Measurements from ENCODE around the gene KCNAB1.

The KCNAB1 gene

DNA sequence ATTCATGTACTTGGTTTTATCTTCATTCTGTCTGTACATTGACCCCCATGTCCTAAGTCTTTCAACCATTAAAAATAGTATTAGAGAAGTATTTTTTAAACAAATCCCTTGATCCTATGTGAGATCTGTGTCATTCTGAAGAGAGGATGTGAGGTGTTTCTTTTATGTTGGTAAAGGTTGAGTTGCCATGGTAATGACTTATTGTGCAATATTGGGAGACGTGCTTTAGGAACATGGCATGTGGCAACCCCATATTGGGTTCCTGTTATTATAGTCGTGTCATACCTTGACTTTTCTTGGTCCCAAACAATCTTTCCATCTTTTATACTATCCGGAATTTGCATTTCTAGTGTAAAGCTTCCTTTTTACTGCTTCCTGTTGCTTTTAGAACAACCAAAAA is 203.1 kb downstream of the KCNAB1 start:
- no peak for DNase-seq (ENCODE audit: low spot score)

GRCh38 chr3:156330415-156330814 is 210.0 kb downstream of the KCNAB1 start:
- DNase-seq (ENCODE audit: low spot score) = no peak

DNA sequence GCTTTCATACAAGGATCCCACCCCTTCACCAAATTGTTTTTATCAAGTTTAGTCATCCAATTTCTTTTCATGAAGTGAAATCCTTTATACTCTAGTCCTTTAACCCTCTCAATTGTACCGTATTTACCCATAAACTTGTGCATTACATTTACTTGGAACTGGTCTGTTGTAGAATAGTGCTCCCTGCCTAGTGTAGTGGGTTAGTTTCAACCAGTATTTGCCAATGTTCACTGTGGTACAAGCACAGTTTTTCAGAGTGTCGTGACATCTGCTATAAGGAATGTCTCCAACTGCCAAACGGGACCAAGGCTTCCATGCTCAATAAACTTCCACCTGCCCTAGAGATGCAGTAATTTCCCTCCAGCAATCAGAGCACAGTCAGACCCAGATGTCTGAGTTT is 211.9 kb downstream of the KCNAB1 start:
- no peak for DNase-seq (ENCODE audit: low spot score)

DNA sequence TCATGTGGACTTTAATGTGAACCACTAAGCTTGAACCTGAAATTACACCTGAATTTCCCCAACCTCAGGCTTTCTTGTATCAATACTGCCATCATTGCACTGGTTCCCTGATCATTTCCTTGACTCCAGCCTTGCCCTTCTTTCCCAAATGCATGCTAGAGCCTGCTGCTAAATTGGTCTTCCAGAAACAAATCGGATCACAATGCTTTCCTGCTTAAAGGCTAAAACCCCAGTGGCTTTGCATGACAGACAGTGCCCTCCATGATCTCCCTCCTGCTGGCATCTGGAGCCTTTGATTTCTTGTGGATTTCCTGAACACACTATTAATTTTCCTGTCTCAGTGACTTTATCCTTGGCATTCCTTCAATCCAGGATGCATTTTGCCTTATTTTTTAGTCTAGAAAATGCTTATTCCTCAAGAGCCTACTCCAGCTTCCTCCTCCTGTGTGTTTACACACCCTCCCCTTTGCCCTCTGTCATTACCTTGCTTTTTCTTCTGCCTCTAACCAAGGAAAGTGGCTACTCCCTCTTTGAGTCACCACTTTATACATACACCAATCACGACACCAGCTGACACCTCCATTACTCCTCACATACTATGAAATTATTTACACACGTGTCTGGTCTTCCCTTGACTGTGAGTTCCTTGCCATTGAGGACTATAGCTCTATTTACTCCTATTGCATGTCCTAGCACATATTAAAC is 214.6 kb downstream of the KCNAB1 start:
- DNase-seq (ENCODE audit: low spot score) = no peak

GRCh38 chr3:156339491-156339890 is 219.1 kb downstream of the KCNAB1 start:
- no peak for DNase-seq (ENCODE audit: low spot score)

DNA sequence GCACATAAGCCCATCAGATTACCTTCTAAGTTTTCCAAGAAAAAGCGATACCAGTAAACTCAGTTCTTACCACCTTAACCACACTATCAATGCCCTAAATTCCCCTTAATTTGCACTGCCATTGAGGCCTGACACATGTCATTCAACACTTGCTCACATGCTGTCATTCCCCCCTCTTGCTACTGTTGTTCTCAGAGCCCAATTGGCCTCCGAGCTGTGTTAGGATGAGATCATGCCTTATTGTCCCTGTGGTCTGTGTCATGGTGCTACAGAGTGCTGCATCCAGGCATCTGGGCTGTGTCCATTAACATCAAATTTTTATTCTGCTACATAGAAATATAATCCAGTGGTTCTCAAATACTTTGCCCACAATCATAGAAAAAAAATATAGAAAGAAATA is 221.0 kb downstream of the KCNAB1 start:
- no peak for DNase-seq (ENCODE audit: low spot score)

GRCh38 chr3:156341831-156342416 is 221.5 kb downstream of the KCNAB1 start:
- DNase-seq (ENCODE audit: low spot score) = no peak

DNA sequence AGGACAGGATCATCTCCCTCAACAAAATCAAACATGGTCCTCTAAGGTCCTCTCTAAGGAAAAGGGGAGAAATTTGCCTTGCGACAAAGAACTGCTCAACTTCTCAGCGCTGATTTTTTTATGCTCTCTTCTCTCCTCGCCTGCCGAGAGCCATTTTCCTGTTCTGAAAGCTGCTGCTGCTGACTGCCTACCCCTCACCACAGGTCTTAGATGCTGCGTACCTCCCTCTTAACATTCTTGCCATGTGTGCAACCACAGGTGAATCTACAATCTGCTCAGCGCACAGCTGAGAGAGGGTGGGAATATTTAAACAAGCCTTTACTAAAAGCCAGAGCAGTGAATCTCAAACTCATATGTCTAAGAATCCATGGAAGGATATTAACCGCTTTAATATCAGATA is 223.8 kb downstream of the KCNAB1 start:
- no peak for DNase-seq (ENCODE audit: low spot score)

- DNase-seq (ENCODE audit: low spot score) = no peak
Observed at GRCh38 chr3:156349111-156349510, 228.7 kb downstream of the KCNAB1 start.

GRCh38 chr3:156349978-156350377 is 229.6 kb downstream of the KCNAB1 start:
- DNase-seq (ENCODE audit: low spot score) = no peak

GRCh38 chr3:156350781-156351180 is 230.4 kb downstream of the KCNAB1 start:
- DNase-seq (ENCODE audit: low spot score) = no peak

DNA sequence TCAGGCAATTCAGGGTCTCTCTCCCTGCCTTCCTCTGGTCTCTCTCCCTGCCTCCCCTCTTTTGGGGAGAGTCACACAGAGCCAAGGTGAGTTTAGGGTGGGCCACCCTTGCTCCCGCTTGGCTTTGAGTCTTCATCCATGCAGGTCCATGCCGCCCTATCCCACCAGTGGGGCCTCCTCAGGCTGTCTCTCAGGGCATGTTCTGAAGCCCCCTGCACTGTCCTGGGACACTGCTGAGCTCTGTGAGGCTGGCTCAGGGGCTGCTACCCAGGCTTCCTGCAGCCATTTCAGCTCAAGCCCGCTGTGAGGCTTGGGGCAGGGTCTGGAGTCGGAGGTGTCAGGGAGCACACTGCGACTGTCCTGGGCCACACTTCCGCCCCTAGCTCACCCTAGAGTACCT is 231.4 kb downstream of the KCNAB1 start:
- no peak for DNase-seq (ENCODE audit: low spot score)

DNA sequence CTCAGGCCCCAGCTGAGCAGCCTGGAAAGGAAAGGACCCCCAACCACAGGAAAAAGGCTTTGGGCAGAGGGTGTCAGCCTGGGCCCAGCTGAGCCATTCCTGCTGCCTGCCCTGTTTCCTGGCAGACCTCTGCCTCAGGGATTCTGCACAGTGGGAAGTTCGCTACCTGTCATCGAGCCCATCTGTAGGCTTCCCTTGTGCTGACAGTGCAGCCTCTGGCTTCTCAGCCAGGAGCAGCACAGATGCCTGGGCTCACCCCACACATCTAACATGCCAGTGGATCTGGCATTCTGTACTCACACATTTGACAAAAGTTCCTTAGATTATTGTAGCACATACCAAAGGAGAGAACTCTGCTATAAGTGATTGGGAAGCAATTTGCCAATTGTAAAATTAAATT is 232.3 kb downstream of the KCNAB1 start:
- no peak for DNase-seq (ENCODE audit: low spot score)

GRCh38 chr3:156353563-156353962 is 233.2 kb downstream of the KCNAB1 start:
- no peak for DNase-seq (ENCODE audit: low spot score)

DNA sequence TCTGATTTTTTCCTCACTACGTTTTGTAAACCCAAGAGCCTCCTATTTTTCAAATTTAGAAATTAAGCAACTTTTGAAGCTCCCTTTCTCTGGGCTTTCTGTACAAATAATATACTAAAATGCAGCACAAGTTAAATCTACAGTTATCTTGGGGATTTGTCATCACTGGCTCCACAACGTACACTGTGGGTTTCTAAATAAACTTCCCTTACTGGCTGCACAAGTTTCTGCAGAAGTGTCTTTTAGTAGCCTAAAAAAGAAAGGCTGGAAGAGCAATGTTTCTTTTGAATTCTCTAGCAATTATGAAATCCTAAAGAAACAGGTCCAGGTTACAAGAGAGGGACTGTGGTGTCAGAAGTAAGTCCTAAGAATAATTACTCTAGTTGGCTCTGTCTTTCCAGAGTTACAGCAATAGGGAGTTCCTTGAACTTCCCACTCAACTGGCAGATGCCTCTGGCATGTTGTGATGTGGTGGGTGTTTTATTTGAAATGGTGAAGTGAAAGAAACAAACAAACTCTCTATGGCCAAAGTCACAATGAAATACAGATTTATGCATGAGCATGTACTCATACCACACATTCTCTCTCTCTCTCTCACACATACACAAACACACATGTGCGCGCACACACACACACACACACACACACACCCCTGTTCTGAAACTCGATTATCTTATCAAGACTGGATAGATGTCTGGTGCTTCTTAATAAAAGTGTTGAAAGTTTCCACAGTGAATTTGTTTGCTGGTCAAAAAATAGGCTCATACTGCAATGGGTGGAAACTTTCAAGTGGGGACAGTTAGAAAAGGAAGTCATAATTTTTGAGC is 236.4 kb downstream of the KCNAB1 start:
- no peak for DNase-seq (ENCODE audit: low spot score)

- no peak for DNase-seq (ENCODE audit: low spot score)
Observed at GRCh38 chr3:156358232-156358631, 237.9 kb downstream of the KCNAB1 start.

DNA sequence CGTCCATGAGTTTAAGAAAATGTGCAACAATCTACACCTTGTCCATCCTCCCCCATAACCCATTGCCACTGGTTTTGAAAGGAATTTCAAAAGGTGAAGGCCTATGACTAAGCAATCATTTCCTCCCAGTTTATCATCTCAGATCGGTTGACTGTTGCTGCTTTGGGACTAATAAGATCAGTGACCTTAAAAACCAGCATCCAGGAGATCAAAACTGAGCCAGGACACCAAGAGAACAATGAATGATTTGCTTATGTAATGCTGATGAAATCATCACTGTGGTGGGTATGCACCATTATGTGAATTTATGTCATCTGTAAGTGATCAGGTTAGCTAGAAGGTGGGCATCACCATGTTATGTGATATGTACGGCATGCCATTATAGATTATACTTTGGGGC is 239.0 kb downstream of the KCNAB1 start:
- no peak for DNase-seq (ENCODE audit: low spot score)

DNA sequence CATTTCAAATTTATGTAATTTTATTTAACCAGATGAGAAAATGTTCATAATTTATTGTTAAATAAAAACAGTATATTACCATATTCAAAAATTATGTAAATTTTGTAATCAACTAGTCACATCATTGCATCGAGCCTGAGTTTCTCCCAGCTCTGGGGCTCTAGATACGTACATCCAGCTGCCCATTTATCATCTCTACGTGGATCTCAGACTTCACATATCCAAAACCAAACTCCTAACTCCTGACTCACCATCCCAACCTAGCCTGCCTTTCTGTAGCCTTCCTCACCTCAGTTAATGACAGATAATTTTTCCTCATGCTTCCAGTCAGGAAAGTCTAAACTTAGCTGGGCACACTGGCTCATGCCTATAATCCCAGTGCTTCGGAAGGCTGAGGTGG is 239.7 kb downstream of the KCNAB1 start:
- DNase-seq (ENCODE audit: low spot score) = no peak

DNA sequence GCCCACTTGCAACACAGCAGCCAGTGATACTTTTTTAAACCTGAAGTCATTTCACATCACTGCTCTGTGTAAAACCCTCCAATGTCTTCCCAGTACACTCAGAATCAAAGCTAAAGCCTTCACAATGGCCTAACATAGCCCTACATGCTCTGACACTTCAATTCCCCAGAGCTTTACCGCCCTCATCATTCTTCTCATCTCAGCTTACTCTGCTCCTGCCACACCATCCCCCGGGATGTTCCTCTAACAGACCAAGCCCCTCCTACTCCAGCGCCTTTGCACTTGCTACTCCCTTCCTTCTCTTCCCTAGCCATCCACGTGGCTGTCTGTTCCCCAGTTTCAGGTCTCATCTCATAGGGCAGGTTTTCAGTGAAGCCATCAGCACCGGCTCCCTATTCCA is 240.6 kb downstream of the KCNAB1 start:
- no peak for DNase-seq (ENCODE audit: low spot score)

DNA sequence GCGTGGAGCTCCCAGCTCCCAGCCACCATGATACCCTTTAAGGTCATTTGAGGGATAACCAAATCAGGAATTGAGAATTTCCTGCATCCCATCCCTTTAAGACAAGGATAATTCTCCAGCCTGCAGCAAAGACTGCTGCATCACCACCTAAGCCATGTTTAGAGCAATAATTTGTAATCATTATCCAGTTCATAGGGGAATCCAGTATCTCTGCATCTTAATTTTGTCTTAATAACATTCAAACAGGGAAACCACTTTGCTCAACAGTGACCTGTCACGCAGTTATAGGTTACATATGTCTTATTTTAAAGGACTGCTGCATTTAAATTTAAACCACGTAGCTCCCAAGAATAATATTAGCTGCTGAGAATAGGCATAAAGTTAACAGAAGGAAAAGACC is 246.2 kb downstream of the KCNAB1 start:
- no peak for DNase-seq (ENCODE audit: low spot score)

- no peak for DNase-seq (ENCODE audit: low spot score)
Observed at GRCh38 chr3:156368189-156368588, 247.8 kb downstream of the KCNAB1 start.

DNA sequence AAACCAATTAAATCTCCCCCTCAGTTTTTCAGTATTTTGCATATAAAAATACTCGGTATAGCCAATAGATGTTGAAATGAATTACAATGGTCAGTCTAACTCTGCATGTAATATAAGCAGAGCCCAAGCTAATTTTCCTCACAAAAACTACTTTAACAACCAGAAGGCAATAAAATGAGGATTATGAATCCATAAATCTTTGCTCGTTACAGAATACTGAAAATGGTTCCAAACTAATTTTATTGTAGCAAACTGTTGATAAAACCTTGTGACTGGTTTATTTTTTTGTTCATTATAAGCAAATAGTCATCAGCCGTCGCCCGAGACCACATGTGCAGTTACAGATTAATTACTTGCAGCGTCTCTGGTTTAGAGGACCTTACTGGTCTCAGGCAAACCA is 251.3 kb downstream of the KCNAB1 start:
- no peak for DNase-seq (ENCODE audit: low spot score)

- no peak for DNase-seq (ENCODE audit: low spot score)
Observed at GRCh38 chr3:156373095-156373494, 252.7 kb downstream of the KCNAB1 start.

Measured in AG20443 (cell line).